GM18502 (cell line): ENCODE data around the gene SHC1.

Experiments used
- ATAC-seq: cut with Tn5 transposase; IDR thresholded peaks from one replicate; pipeline ENCODE4 v1.9.1; 2021; ENCODE audit warnings: mild to moderate bottlenecking; ENCODE audit not compliant: unreplicated experiment, poor library complexity

The SHC1 gene, protein sequence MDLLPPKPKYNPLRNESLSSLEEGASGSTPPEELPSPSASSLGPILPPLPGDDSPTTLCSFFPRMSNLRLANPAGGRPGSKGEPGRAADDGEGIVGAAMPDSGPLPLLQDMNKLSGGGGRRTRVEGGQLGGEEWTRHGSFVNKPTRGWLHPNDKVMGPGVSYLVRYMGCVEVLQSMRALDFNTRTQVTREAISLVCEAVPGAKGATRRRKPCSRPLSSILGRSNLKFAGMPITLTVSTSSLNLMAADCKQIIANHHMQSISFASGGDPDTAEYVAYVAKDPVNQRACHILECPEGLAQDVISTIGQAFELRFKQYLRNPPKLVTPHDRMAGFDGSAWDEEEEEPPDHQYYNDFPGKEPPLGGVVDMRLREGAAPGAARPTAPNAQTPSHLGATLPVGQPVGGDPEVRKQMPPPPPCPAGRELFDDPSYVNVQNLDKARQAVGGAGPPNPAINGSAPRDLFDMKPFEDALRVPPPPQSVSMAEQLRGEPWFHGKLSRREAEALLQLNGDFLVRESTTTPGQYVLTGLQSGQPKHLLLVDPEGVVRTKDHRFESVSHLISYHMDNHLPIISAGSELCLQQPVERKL

DNA sequence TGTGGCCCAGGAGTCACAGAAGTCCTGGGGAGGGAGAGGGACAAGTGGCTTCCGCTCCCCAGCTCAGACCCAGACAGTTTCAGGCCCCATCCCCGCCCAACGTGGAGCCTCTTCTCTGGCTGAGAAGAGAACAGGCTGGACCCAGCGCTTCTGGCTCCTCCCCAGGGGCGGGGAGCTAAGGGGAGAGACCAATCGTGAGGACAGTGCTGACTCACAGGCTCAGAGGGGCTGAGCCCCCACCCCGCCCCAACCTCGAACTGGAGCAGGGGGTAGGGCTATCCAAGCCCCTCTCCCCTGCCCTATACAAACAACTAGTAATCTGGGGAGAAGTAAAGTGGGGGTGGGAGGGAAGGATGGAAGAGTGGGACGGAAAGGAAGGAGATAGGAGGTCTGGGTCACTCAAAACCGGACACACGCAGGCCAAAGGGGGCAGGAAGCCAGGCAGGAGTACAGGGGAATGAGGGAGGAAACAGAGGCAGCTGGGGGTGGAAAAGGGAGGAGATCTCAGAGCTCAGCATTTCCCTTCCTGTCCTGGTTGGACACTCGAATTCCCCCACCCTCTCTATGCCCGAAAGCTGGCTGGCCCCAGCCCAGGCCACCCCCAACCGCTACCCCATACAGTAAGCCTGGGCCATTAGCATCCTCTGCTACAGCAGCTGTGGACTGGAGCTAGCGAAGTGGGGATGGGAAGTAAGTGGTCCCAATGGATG is at the start of gene SHC1:
TSS of gene SHC1 (minus strand) at position 117 of the 710 bp plus-strand sequence. CDS start 221 bp downstream, outside the sequence.
- peak; percentile 26 for ATAC-seq

DNA sequence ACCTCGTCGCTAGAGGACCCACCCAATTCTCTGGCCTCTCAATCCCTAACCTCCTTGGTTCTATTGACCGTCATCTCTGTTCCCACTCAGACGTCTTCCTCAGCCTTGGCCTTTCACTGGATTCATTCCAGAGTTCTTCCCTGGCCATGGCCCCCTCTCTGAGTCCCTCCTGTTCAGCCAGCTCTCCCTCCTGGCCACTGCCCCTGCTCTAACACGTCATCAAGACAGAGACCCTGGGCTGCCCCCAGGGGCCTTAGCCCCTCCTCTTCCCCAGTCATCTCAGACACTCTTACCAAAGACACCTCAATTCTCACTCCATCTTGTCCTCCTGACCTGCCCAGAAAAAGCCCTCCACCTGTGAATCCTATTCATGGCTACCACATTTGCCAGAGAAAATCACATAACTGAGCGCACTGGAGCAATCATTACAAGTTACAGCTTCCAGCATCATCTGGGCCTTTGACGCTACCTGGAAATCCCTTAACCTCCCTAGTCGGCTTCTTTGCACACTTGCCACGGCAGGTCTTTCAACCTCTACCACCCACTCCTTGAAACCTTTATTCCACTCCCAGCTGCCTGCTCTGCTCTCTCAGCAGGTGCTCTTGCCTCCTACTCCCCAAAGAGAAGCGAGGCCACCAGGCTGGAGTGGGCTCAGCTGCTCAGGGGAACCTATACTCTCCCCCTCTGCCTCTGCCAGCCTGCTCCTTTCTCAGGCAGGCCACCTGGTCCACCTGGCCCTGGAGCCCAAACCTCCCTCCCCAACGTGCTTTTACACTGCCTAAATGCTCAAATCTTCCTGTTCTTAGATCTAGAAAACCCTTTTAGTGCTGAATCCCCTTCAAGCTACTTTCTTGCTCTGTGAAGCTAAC is 49.1 kb upstream of the SHC1 start:
- no peak for ATAC-seq

DNA sequence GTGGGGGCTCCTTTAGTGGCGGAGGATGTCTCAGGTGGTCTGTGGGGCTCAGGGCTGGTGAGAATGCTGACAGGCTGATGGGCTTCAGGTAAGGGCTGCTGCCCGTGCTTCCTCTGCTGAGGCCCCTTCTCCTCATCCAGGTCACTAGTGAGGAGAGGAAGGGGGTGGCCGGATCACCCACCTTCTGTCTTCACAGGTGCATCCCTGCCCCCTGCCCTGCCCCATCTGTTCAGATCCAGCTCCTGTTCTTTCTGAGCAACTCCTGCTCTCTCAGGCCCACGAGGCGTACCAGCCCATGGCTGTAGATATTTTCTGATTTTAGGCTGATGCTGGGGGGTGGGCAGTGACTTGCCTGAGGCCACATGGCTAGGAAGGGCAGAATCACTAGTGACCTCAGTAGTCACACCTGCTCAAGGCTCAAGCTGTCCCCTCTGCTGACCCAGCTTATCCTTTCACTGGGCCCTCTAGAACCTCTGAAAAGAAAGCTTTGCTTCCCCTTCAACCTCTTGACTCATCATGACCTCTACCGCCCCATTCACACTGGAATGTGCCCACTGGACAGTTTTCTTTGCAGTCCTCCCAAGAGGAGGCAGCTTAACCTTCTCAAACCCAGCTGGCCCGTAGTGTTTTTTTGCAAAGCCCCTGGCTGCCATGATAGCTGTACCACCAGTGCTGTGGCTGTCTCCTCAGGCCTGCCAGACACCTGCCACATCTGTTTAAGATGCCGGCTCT is 48.2 kb upstream of the SHC1 start:
- no peak for ATAC-seq

DNA sequence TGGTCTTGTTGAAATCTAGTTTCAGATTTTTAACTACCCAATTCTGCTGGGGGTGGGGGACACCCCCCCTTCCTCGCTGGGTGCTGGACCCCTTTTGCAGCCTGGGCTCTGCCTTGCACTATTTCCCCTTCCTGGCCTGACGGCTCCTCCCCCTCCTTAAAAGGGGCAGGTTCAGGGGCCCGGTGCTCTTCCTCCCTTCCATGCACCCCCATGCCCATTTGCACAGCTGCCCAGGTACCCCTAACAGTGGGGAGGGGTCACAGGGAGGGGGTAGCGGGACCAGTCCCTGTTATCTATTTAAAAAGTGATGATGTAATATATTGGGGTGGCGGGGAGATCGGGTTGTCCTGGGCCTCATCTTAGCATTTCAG is 47.4 kb upstream of the SHC1 start:
- no peak for ATAC-seq

DNA sequence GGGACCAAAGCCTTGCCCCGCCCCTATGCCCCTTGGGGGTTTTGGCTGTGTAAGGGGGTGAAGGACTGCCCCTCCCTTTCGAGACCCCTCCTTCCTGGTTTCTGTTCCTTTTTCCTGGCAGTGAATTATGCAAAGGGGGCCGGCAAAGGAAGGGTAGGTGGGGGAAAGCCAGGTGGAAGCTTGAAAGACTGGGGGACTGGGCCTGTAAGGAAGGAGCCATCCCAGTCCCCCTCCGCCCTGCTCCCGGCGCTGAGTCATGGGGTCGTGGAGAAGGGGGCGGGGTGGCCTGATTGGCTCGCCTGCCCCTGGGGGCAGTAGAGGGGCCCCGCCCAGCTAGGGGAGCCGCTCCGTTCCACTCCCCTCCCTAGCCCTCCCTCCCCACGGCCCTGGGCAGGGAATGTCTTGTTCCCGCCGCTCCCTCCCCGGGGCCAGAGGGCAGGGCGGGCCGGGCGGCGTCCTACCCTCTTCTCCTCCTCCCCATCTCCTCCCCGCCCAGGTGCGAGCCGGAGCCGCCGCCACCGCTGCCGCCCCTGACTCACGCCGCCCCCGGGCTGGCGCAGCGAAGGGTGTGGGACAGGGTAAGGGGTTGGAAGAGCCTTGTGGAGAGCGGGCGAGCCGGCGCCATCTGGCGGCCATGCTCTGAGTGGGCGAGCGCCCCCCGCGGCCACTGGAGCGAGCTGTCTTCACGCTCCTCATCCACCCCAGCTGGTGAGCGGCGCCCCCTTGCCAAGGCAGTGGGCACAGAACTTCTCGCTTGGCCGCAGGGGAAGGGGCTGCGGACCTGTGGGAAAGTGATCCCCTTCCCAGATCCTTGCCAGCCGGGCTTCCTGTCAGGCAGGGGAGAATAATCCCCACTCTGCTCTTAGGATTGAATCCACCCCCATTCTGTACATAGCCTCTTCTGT is 46.7 kb upstream of the SHC1 start:
- peak; percentile 81 for ATAC-seq

DNA sequence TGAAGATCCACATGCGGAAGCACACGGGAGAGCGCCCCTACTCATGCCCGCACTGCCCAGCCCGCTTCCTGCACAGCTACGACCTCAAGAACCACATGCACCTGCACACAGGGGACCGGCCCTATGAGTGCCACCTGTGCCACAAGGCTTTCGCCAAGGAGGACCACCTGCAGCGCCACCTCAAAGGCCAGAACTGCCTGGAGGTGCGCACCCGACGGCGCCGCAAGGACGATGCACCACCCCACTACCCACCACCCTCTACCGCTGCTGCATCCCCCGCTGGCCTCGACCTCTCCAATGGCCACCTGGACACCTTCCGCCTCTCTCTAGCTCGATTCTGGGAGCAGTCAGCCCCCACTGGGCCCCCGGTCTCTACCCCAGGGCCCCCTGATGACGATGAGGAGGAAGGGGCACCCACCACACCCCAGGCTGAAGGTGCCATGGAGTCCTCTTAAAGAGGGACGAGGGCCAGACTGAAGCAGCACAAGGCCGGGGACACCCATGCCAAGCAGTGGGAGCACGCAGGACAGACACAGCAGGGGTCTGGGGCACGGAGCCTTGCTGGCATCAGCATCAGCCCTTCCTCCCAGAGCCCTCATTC is 45.8 kb upstream of the SHC1 start:
- ATAC-seq: no peak

DNA sequence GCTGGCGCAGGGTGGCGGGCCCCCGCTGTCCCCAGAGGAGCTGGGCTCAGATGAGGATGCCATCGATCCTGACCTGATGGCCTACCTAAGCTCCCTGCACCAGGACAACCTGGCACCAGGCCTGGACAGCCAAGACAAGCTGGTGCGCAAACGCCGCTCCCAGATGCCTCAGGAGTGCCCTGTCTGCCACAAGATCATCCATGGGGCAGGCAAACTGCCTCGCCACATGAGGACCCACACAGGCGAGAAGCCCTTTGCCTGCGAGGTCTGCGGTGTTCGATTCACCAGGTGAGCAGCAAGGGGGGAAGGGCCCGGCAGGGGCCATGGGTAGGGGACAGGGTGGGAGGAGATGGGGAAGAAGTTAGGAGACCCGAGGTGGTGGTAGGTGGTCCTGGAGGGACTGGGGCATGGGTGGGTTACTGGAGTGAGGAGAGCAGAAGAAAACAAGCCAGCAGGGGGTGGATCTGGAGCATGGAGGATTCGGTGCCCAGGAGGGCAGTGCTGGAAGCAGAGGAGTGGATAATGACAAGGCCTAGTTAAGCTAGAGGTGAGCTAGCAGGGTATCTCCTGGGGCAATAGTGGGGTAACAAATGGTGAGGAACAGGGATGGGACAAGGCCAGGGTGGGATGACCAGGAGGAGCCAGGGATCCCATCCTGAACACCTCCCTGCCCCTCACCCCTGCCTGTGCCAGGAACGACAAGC is 45.1 kb upstream of the SHC1 start:
- no peak for ATAC-seq

DNA sequence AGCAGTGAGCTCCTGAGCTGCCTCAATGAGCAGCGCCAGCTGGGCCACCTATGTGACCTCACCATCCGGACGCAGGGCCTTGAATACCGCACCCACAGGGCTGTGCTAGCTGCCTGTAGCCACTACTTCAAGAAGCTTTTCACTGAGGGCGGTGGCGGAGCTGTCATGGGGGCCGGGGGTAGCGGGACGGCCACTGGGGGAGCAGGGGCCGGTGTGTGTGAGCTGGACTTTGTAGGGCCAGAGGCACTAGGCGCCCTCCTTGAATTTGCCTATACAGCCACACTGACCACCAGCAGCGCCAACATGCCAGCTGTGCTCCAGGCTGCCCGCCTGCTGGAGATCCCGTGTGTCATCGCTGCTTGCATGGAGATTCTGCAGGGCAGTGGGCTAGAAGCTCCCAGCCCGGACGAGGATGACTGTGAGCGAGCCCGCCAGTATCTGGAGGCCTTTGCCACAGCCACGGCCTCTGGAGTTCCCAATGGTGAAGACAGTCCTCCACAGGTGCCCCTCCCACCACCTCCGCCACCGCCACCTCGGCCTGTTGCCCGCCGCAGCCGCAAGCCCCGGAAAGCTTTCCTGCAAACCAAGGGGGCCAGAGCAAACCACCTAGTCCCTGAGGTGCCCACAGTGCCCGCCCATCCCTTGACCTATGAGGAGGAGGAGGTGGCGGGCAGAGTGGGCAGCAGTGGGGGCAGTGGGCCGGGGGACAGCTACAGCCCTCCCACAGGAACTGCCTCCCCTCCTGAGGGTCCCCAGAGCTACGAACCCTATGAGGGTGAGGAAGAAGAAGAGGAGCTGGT is 44.4 kb upstream of the SHC1 start:
- no peak for ATAC-seq

DNA sequence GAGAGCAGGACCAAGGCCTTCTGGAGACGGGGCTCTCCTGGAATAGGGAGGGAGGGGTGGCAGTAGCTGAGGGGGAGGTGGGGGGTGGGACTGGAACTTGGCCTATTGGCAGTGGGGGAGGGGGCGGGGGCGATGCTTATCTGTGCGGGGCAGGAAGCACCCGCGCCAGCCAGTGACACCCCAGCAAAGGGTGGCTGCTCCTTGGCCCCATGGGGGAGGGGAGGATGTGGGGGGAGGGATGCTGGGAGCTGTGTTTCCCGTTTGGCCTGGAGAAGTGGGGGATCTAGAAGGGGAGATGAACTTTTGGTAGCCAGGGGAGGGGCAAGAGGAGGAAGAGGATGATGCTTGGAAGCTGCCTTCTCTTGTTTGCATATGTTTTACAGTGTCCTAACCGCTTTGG is 43.1 kb upstream of the SHC1 start:
- no peak for ATAC-seq

DNA sequence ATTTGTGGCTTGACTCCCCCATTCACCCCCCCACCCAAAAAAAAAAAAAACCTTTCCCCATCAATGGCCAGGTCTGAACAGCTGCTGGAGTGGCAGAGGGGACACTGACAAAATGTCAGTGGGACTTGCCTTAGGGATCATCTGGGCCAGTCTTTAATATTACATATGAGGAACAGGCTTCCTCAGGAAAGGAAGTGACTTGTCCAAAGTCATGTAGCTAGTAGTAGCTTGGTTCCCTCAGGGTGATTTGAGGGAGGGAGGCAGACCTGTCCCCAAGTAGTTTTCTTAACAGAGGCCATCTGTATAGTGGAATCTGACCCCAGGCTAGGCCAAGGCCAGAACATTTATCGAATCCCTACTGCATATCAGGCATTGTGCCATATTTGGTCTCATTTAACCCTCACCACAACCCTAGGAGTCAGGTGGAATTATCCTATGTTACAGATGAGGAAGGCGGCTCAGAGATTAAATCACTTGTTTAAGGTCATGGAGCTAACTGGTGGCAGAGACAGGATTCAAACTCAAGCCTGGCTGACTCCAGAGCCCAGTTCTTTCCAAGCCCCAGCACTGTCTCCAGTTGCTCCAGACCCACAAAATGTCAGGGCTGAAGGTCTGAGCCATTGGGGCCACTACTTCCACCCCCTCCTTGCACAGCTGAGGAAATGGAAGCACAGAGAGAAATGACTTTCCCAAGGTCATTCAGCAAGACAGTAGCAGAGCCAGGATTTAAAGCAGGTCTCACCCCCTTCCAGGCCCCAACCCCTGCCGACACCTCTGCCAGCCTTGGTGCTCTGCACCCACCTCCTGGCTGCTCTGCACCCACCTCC is 42.4 kb upstream of the SHC1 start:
- no peak for ATAC-seq

DNA sequence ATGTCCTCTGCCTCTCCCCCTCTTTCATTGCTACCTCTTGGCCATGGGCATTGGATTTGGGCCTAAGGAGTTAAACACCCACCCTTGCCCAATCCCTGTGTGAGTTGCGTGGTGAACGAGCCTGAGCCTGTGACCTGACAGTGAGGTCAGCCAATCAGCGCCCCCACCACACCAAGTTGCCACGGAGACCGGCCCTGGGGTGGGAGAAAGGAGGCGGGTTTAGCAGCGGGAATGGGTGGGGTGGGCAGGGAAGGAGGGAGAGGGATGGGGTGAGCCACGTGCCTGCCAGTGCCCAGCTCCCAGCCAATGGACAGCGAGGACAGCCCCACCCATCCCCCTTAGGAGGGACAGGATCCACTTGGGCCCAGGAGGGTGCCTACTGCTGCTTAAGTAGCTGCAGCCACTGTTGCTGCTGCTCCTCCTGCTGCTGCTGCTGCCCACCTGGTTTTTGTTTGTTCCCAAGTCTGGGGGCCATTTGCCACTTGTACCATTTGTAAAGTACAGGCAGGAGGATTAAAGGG is 41.5 kb upstream of the SHC1 start:
- ATAC-seq: no peak

DNA sequence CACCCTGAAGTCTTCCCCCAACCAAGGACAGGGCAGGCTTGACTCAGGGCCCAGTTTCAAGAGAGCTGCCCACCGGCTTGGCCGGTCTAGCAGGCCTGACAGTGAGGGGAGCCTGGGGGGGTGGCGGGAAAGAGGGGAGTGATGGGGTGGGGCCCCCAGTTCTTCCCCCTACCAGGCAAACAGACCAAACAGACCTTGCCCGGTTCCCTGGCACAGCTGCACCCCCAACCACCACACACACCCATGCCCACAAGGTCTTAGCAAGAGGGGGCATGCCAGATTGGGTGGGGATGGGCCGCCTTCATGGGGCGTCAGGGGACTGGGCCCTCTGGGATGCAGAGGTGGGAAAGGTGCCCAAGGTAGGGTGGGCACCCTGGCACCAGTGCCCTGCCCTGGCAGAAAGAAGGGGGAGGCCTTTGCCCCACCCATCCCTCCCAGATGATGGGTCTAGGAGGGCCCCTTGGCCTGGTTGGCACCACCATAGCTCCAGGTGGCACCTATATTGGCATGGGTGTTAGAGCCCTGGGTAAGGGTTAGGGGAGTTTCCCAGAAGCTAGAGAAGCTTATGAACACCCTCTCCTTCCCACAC is 41.0 kb upstream of the SHC1 start:
- no peak for ATAC-seq

DNA sequence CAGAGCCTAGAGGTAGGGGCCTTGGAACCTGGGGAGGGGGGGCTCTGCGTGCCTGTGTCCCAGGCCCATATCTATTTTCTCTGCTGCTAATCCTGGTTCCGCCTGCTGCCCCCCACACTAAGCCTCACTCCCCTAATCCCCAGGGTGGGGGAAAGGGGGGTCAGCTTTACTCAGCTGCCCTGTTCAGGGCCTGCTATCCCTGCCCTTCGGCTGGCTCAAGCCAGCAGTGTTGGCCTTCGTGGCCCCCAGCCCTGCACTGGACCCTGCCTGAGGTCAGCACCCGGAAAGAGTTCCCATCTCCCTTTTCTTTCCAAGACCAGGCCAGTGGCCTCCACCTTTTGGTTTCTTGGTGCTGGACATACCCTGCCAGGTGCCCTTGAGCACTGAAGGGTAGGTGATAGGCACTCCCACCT is 40.5 kb upstream of the SHC1 start:
- ATAC-seq: no peak

DNA sequence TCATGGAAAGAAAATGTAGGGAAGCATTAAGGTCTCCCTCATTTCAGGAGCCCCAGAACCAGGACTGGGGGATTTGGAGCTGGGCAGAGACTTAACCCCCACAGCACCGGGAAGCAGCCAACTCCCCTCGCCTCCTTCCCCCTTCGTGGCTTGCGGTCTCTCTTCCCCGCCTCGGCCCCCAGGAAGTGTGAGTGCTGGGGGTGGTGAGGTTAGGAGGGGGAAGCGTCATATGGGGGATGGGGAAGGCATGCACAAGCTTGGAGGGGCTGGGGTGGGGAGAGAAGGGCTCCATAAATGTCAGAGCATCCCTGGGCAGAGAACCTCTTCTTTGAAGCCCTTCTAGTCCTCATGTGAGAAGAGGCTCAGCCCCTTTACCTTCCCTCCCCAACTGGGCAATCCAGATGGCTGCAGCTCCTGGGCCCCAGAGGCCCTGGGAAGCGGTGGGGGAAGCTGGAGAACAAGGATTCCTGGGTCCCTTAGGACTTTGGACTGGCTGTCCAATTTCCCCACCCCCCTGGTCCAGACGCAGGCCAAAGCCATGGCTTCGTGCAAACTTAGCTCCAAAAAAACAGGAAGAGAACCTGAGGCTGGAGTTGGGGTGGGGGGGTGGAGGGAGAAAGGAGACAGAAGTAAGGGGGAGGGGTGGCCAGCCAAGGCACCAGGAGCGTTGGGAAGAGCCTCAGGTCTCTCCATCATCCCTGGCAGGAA is 39.8 kb upstream of the SHC1 start:
- no peak for ATAC-seq

DNA sequence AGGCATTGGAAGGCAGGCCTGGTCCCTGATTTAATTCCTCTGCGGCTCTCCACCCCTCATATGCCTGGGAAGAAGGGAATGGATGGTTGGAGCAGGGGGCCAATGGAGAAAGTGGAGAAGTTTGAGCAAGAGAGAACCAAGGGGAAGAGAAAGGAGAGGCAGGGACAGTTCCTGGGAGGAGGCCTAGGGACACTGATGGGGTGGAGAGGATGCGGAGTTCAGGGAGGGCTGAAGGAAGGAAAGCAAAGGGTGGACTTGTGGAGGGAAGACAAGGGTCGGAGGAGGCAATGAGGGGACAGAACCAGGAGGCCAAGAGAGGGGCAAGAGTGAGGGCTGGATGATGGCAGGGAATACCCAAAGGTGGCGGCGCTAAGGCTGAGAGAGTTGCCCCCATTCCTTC is 39.2 kb upstream of the SHC1 start:
- no peak for ATAC-seq
